Umbilical cord (tissue), 2 donors: ENCODE measurements around the gene KCNG2. TPM values are rescaled to one million over a fixed set of nuclear protein-coding genes. Genes with fewer than 3 reads are reported as not detected.

Experiments used
- DNase-seq: peaks from one replicate; pipeline ENCODE4 v3.0.0-alpha.2; 2015; ENCODE audit warnings: low spot score
- total RNA-seq: library from RNA; depleted of rRNA; stranded (reverse); fragments of >200 nt; gene quantifications from one replicate; pipeline ENCODE4 v1.2.3, GENCODE V29; 2014; ENCODE audit warnings: low replicate concordance; ENCODE audit not compliant: insufficient read depth

The KCNG2 gene
- total RNA-seq, 1 donor from 2014 or later = 2.6 TPM

- no peak for DNase-seq
Measured at GRCh38 chr18:79818036-79818435, 20.3 kb downstream of the KCNG2 start.

DNA sequence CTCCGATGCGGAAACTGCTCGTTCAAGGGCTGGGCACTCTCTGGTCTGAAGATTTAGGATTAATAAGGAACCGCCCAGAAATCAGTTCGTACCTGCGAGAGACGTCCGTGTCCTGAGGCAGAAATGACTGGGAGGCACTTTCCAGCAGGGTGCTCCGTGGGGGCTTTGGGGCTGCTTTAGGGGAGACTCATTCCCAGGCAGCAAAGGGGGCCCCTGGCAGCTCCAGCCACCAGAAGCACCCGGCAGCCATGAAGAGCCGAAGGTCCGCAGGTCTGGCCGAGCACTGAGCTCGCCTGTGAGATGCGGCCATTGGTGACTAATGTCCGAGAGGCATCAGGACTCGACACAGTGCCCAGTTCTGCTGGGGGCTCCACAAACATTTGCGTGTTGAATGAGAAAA lies 20.9 kb downstream of the KCNG2 start:
- DNase-seq = no peak

GRCh38 chr18:79819064-79819967 lies 21.6 kb downstream of the KCNG2 start:
- no peak for DNase-seq

GRCh38 chr18:79819968-79820351 lies 22.2 kb downstream of the KCNG2 start:
- DNase-seq = peak; percentile 46

DNA sequence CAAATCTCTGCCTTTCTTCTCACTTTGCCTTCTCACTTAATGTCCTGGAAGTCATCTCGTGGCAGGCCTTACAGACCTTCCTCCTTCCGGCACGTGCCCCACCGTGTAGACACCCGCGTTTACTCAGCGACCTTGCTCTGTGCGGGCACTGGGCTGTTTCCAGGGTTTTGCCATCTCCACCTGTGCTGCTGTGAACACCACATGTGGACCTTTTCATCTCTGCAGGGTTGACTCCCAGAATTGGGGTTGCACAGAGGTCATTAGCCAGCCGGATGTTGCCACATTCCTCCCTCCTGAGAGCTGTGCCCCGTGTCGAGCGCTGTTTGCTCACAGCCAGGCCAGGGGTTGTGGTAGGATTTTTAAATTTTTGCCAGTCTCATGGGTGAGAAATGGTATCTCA lies 25.4 kb downstream of the KCNG2 start:
- no peak for DNase-seq

DNA sequence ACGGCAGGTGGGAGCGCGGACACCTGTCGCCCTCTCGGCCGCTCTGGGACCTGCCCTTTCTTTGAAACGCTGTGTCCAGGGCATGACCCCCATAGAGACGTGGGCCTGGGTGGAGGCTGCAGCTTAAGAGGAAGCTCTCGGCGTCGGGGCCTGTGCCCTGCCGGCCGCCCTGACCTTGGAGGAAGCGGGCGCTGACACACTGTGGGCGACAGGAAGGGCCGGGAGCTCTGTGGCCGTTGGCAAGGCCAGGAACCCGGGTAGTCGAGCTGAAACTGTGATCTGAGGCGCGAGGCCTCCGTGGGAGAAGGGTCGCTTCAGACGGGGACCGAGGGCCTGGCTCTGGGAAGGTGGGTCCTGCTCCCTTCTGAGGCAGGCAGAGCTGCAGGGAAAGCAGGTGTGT lies 28.2 kb downstream of the KCNG2 start:
- DNase-seq = no peak

DNA sequence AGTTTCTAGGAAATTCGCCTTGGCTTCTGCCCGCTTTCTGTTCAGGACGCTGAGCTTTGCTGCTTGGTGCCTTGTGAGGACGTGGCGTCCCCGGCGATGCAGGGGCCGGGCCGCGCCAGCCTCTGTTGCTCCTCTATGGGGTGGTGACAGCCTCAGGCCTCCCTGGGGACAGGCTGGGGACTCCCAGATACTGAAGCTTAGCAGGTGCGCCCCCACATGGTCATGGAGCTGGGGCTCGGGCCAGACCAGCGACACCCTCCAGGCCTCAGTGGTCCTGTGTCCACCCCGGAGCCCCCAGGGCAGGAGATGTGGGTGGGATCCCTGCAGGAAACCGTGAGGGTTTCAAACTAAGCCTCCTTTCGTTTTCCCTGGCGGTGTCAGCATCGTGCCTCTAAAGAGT lies 29.2 kb downstream of the KCNG2 start:
- DNase-seq = no peak

- DNase-seq = no peak
Measured at GRCh38 chr18:79828258-79828657, 30.5 kb downstream of the KCNG2 start.

DNA sequence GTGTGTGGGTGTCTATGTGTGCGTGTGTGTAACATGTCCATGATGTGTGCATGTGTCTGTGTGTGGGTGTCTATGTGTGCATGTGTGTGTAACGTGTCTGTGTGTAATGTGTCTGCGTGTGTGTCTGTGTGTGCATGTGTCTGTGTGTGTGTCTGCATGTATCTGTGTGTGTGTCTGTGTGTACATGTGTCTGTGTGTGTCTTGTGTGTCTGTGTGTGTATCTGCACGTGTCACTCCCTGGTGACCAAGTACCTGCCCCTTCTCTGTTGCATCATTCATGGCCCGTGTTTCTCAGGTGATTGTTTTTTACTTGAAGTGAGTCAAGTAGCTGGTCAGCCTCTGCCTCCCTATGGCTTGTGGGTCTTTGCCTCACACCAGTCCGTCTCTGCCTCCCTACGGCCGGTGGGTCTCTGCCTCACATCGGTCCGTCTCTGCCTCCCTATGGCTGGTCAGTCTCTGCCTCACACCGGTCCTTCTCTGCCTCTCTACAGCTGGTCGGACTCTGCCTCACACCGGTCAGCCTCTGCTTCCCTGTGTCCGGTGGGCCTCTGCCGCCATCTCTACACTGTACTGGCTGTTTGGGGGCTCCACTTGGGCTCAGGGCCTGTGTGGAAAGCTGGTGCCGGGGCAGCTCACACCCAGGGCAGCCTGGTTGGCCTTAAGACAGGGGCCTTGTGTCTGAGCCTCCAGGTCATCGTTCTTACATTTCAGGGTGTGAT lies 31.6 kb downstream of the KCNG2 start:
- no peak for DNase-seq

GRCh38 chr18:79832169-79832568 lies 34.4 kb downstream of the KCNG2 start:
- no peak for DNase-seq

GRCh38 chr18:79834834-79835233 lies 37.1 kb downstream of the KCNG2 start:
- no peak for DNase-seq

DNA sequence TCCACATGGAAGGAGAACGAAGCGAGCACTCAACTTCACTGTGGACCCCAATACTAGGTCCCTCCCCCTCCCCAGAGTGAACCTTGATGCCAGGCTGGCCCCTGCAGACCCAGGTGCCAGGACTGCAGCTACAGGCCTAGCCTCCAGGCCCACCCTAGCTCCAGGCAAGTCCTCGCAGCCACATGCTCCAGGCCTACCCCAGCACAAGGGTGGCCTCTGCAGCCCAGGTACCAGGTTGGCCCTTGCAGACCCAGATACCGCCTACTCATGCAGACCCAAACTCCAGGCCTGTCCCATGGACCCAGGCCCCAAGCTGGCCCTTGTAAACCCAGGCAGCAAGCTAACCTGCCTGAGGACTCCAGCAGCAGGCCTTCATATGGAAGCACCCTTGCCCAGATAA lies 44.2 kb downstream of the KCNG2 start:
- DNase-seq = no peak

- DNase-seq = no peak
Measured at GRCh38 chr18:79844999-79845563, 47.3 kb downstream of the KCNG2 start.

GRCh38 chr18:79846936-79847557 lies 49.3 kb downstream of the KCNG2 start:
- DNase-seq = no peak

DNA sequence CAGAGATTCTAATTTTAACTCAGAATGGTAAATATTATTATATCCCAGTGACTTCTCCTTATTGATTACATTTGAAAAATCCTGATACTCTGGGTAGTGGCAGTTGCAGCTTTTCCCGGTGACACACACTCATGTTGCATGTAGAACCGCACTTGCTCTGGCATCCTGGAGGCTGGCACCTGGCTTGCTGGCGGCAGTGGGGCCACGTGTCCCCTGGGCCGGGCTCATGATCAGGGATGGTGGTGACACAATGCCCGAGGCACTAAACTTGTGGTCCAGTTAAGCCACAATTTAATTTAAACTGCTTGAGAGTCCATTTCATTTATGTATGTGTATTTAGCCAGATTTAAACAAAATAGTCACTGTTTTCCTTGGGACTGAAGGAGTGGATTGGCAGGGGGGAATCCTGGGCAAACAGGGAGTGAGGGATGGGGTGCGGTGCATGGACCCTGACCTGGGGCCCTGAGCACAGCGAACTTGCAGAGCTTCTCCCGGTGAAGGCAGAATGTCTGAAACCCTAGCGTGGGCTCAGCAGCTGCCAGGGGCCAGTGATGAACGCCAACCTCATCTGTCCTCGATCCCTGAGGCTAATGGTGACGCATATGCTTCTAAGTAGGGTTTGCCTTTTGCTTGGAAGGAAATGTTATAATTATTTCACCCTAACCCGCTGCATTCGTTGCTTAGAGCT lies 50.0 kb downstream of the KCNG2 start:
- no peak for DNase-seq

GRCh38 chr18:79848294-79848578 lies 50.5 kb downstream of the KCNG2 start:
- no peak for DNase-seq

GRCh38 chr18:79848579-79849327 lies 51.0 kb downstream of the KCNG2 start:
- no peak for DNase-seq

- DNase-seq = no peak
Measured at GRCh38 chr18:79849328-79850207, 51.8 kb downstream of the KCNG2 start.

DNA sequence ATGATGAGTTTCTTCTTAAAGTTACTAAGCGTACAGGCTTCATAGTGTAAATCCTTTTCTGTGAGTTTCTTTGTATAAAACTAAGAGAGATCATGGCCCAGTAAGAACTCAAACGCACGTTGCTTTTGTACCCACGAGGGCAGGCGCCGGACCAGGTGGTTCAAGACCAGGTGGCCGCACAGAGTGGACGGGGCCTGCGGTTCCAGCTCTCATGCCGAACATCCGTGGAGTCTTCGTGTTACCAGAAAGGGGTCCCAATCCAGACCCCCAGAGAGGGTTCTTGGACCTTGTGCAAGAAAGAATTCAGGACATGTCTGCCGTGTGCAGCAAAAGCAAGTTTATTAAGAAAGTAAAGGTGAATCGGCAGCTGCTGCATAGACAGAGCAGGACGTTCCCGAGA lies 53.0 kb downstream of the KCNG2 start:
- no peak for DNase-seq

- no peak for DNase-seq
Measured at GRCh38 chr18:79851489-79851888, 53.8 kb downstream of the KCNG2 start.
